ENCODE results near the gene ANKH.

The ANKH gene

GRCh38 chr5:14810928-14811572, 60.5 kb downstream of the ANKH start:
- DNase-seq (ENCODE audit: low spot score), result no peak
- Histone ChIP-seq H3K4me3 (ENCODE audit: severe bottlenecking) (no peak overlapping the region), H3K27ac (ENCODE audit: poor library complexity, severe bottlenecking) (peak overlapping the region; percentile 88), H3K4me1 (ENCODE audit: insufficient read depth, poor library complexity, severe bottlenecking) (peaks cover 23% of the 10 kb centered on the region), H3K9me3 (ENCODE audit: severe bottlenecking) (no peaks in the 10 kb centered on the region), H3K27me3 (ENCODE audit: insufficient read depth, poor library complexity, severe bottlenecking) (no peaks in the 10 kb centered on the region), H3K36me3 (ENCODE audit: low read depth) (no peaks in the 10 kb centered on the region)
- ATAC-seq (ENCODE audit: low read depth), result no peak
- TF ChIP-seq CTCF (IDR thresholded peaks at IDR 0.05; ENCODE audit: poor library complexity, severe bottlenecking), result no peak

GRCh38 chr5:14810282-14810681, 61.3 kb downstream of the ANKH start:
- Histone ChIP-seq H3K4me3 (ENCODE audit: severe bottlenecking) (no peak overlapping the region), H3K27ac (ENCODE audit: poor library complexity, severe bottlenecking) (peak overlapping the region; percentile 88), H3K9me3 (ENCODE audit: severe bottlenecking) (no peaks in the 10 kb centered on the region), H3K27me3 (ENCODE audit: insufficient read depth, poor library complexity, severe bottlenecking) (no peaks in the 10 kb centered on the region), H3K36me3 (ENCODE audit: low read depth) (no peaks in the 10 kb centered on the region), H3K4me1 (ENCODE audit: insufficient read depth, poor library complexity, severe bottlenecking) (peaks cover 22% of the 10 kb centered on the region)
- no peak for TF ChIP-seq CTCF (IDR thresholded peaks at IDR 0.05; ENCODE audit: poor library complexity, severe bottlenecking)
- ATAC-seq (ENCODE audit: low read depth) (no peak), DNase-seq (ENCODE audit: low spot score) (no peak)

- H3K4me1 ChIP-seq (ENCODE audit: insufficient read depth, poor library complexity, severe bottlenecking), result peaks cover 22% of the 10 kb centered on the region
- peak; percentile 98 for ATAC-seq (ENCODE audit: low read depth)
- DNase-seq (ENCODE audit: low spot score), result peak; percentile 79
- H3K36me3 ChIP-seq (ENCODE audit: low read depth), result no peaks in the 10 kb centered on the region
- peak overlapping the region; percentile 88 for H3K27ac ChIP-seq (ENCODE audit: poor library complexity, severe bottlenecking)
- H3K4me3 ChIP-seq (ENCODE audit: severe bottlenecking), result no peak overlapping the region
- no peaks in the 10 kb centered on the region for H3K27me3 ChIP-seq (ENCODE audit: insufficient read depth, poor library complexity, severe bottlenecking)
- no peaks in the 10 kb centered on the region for H3K9me3 ChIP-seq (ENCODE audit: severe bottlenecking)
- TF ChIP-seq CTCF (IDR thresholded peaks at IDR 0.05; ENCODE audit: poor library complexity, severe bottlenecking), result no peak
Measured at GRCh38 chr5:14809369-14810155, 62.0 kb downstream of the ANKH start.

GRCh38 chr5:14807471-14807870, 64.1 kb downstream of the ANKH start:
- H3K4me1 ChIP-seq (ENCODE audit: insufficient read depth, poor library complexity, severe bottlenecking), result peaks cover 22% of the 10 kb centered on the region
- no peak overlapping the region for H3K4me3 ChIP-seq (ENCODE audit: severe bottlenecking)
- no peak overlapping the region for H3K27ac ChIP-seq (ENCODE audit: poor library complexity, severe bottlenecking)
- no peaks in the 10 kb centered on the region for H3K27me3 ChIP-seq (ENCODE audit: insufficient read depth, poor library complexity, severe bottlenecking)
- no peaks in the 10 kb centered on the region for H3K36me3 ChIP-seq (ENCODE audit: low read depth)
- ATAC-seq (ENCODE audit: low read depth), result no peak
- no peak for TF ChIP-seq CTCF (IDR thresholded peaks at IDR 0.05; ENCODE audit: poor library complexity, severe bottlenecking)
- H3K9me3 ChIP-seq (ENCODE audit: severe bottlenecking), result no peaks in the 10 kb centered on the region
- no peak for DNase-seq (ENCODE audit: low spot score)

DNA sequence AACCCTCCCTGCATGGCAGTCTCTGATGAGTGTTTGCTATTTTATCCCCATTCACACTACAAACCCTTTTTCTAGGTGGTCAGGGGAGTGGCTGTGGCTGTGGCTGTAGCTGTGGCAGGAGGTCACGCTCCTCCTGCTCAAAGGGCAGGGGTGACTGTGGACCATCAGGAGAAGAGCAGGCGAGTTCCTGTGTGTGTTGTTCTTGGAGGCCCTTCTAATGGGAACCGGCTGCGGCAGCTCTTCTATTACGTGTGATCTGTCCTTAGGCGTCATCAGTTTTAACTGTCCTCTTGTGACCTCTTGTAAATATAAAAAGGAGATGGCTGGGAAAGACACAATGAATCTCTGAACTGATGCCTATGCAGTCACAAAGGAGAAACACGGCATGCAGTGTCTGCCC, 65.1 kb downstream of the ANKH start:
- no peak for TF ChIP-seq CTCF (IDR thresholded peaks at IDR 0.05; ENCODE audit: poor library complexity, severe bottlenecking)
- no peak overlapping the region for H3K4me3 ChIP-seq (ENCODE audit: severe bottlenecking)
- no peaks in the 10 kb centered on the region for H3K27me3 ChIP-seq (ENCODE audit: insufficient read depth, poor library complexity, severe bottlenecking)
- H3K27ac ChIP-seq (ENCODE audit: poor library complexity, severe bottlenecking), result no peak overlapping the region
- H3K9me3 ChIP-seq (ENCODE audit: severe bottlenecking), result no peaks in the 10 kb centered on the region
- H3K36me3 ChIP-seq (ENCODE audit: low read depth), result no peaks in the 10 kb centered on the region
- peaks cover 22% of the 10 kb centered on the region for H3K4me1 ChIP-seq (ENCODE audit: insufficient read depth, poor library complexity, severe bottlenecking)
- DNase-seq (ENCODE audit: low spot score), result no peak
- ATAC-seq (ENCODE audit: low read depth), result no peak

Measured in RWPE2 (cell line).